Panc1 (cell line): ENCODE measurements around the gene NYAP2. TPM values are rescaled to one million over a fixed set of nuclear protein-coding genes. Genes with fewer than 3 reads are reported as not detected.

Experiments used
- ATAC-seq: fragments of 200-7000 bp; cut with Tn5 transposase; 2 replicates; pipeline ENCODE4 v1.9.1; 2020; ENCODE audit warnings: mild to moderate bottlenecking, moderate library complexity
- BruUV-seq: library from RNA; stranded (reverse); fragments of 400-500 nt; replicated peaks from 2 replicates; lab custom pipeline; 2021; lab: Mats Ljungman, UMichigan
- CTCF ChIA-PET: fragments of 300-600 bp; sonication (Branson Sonifier 250); formaldehyde crosslinking; loops from one replicate; lab custom pipeline; 2022; ENCODE audit warnings: antibody characterized with exemption; lab: Charles Lee
- POLR2A ChIA-PET: fragments of 300-600 bp; sonication (Branson Sonifier 250); formaldehyde crosslinking; loops from one replicate; lab custom pipeline; 2022; ENCODE audit warnings: antibody characterized with exemption; lab: Charles Lee
- DNase-seq: peaks from one replicate; pipeline ENCODE4 v3.0.0-alpha.2; 2010; ENCODE audit warnings: low read depth, low spot score
- H3K27ac ChIP-seq: 2 replicates; pipeline ENCODE4 v1.5.1; 2011; ENCODE audit warnings: mild to moderate bottlenecking, low read length, inconsistent platforms
- H3K27me3 ChIP-seq: fragments of 200-500 bp; sonication (Bioruptor generic); 2 replicates; pipeline ENCODE4 v1.6.0; 2014; ENCODE audit warnings: low read length, inconsistent platforms; ENCODE audit not compliant: control insufficient read depth, insufficient read depth
- H3K36me3 ChIP-seq: fragments of 200-500 bp; sonication (Bioruptor generic); 2 replicates; pipeline ENCODE4 v1.5.1; 2014; ENCODE audit warnings: inconsistent platforms, mild to moderate bottlenecking, low read length, moderate library complexity; ENCODE audit not compliant: control insufficient read depth, insufficient read depth
- H3K4me1 ChIP-seq: 2 replicates; pipeline ENCODE4 v1.5.1; 2011; ENCODE audit warnings: inconsistent platforms, mild to moderate bottlenecking, low read length, moderate library complexity; ENCODE audit not compliant: control insufficient read depth, insufficient read depth
- H3K4me3 ChIP-seq, 2 experiments: 2 replicates each; pipeline ENCODE4 v1.5.1; 2011 to 2012; ENCODE audit warnings: low read depth in 2 of 2, low read length in 2 of 2, mild to moderate bottlenecking in 2 of 2, inconsistent platforms in 1 of 2, moderate library complexity in 1 of 2
- H3K9me3 ChIP-seq: fragments of 200-500 bp; sonication (Bioruptor generic); 2 replicates; pipeline ENCODE4 v1.5.1; 2014; ENCODE audit warnings: low read depth, mild to moderate bottlenecking, inconsistent platforms, low read length, moderate library complexity; ENCODE audit not compliant: control insufficient read depth, insufficient read depth
- CTCF ChIP-seq: fragments of 450-650 bp; IDR thresholded peaks from 2 replicates; pipeline ENCODE4 v1.5.1; 2017; ENCODE audit warnings: mild to moderate bottlenecking
- POLR2AphosphoS5 ChIP-seq: IDR thresholded peaks from 2 replicates; pipeline ENCODE4 v1.6.1; 2012; ENCODE audit warnings: mild to moderate bottlenecking, low read depth, low read length, moderate library complexity
- REST ChIP-seq, 2 experiments: IDR thresholded peaks; 2 replicates each; pipeline ENCODE4 v1.6.1; 2011 to 2012; ENCODE audit warnings: low read depth in 2 of 2, control low read depth in 1 of 2, low read length in 1 of 2, mild to moderate bottlenecking in 1 of 2, moderate library complexity in 1 of 2; ENCODE audit not compliant: insufficient read depth in 1 of 2
- SIN3A ChIP-seq: IDR thresholded peaks from 2 replicates; pipeline ENCODE4 v1.6.1; 2012; ENCODE audit warnings: low read depth, mild to moderate bottlenecking, low read length, moderate library complexity, borderline replicate concordance; ENCODE audit not compliant: insufficient read depth
- TCF7L2 ChIP-seq: IDR thresholded peaks from 2 replicates; pipeline ENCODE4 v1.6.1; 2011; ENCODE audit warnings: mild to moderate bottlenecking, low read depth, low read length, inconsistent platforms
- in situ Hi-C: cut with HindIII; loops from 2 replicates; pipeline ENCODE4 v1.10.0; 2016; ENCODE audit warnings: low sequenced_read_pairs, low pct_unique_long_range_greater_than_20kb
- intact Hi-C: fragments of 100-400 bp; cut with micrococcal nuclease; formaldehyde crosslinking; loops from one replicate; pipeline ENCODE4 v1.10.0; 2022; ENCODE audit not compliant: unreplicated experiment
- total RNA-seq: library from RNA; stranded (reverse); gene quantifications from one replicate; pipeline ENCODE4 v1.2.1, GENCODE V29; 2021; ENCODE audit not compliant: unreplicated experiment

NYAP2 gene
- total RNA-seq, 1 experiment from 2014 or later = not detected

GRCh38 chr2:225678792-225679191 is 279.3 kb downstream of the NYAP2 start:
- ATAC-seq = no peak
- H3K4me1 ChIP-seq = no peaks in the 10 kb centered on the region
- BruUV-seq = no TSS peak
- TF ChIP-seq REST (IDR thresholded peaks at IDR 0.05; ENCODE audit: insufficient read depth in 1 of 2, low read depth in 2 of 2, low read length in 1 of 2) = no peak
- TF ChIP-seq TCF7L2 = no peak
- no peak for TF ChIP-seq SIN3A
- no peak for TF ChIP-seq CTCF
- TF ChIP-seq POLR2AphosphoS5 = no peak
- CTCF ChIA-PET = no interaction called here
- no peak overlapping the region for H3K4me3 ChIP-seq
- no peaks in the 10 kb centered on the region for H3K27me3 ChIP-seq
- in situ Hi-C loops (no loop called here), intact Hi-C loops (no loop called here)
- no peaks in the 10 kb centered on the region for H3K36me3 ChIP-seq
- DNase-seq = no peak
- no peaks in the 10 kb centered on the region for H3K9me3 ChIP-seq
- H3K27ac ChIP-seq = no peak overlapping the region
- POLR2A ChIA-PET = no interaction called here

- CTCF ChIA-PET = no interaction called here
- no peak for DNase-seq
- Histone ChIP-seq H3K36me3 (no peaks in the 10 kb centered on the region), H3K9me3 (no peaks in the 10 kb centered on the region), H3K27me3 (no peaks in the 10 kb centered on the region), H3K4me1 (no peaks in the 10 kb centered on the region), H3K4me3 (no peak overlapping the region), H3K27ac (no peak overlapping the region)
- in situ Hi-C loops = no loop called here
- POLR2A ChIA-PET = no interaction called here
- ATAC-seq = no peak
- no TSS peak for BruUV-seq
- intact Hi-C loops = loop anchor here (10.0 kb wide), 1 partner anchor 112 kb away; no protein-coding TSS in a partner anchor
- no peak for TF ChIP-seq SIN3A
- no peak for TF ChIP-seq REST (IDR thresholded peaks at IDR 0.05; ENCODE audit: insufficient read depth in 1 of 2, low read depth in 2 of 2, low read length in 1 of 2)
- TF ChIP-seq POLR2AphosphoS5 = no peak
- TF ChIP-seq CTCF = no peak
- no peak for TF ChIP-seq TCF7L2
Measured at GRCh38 chr2:225683258-225683657, 283.7 kb downstream of the NYAP2 start.
